Measurements from ENCODE around the gene ZNF425. TPM values are rescaled to one million over a fixed set of nuclear protein-coding genes. Genes with fewer than 3 reads are reported as not detected.

ZNF425 gene, protein sequence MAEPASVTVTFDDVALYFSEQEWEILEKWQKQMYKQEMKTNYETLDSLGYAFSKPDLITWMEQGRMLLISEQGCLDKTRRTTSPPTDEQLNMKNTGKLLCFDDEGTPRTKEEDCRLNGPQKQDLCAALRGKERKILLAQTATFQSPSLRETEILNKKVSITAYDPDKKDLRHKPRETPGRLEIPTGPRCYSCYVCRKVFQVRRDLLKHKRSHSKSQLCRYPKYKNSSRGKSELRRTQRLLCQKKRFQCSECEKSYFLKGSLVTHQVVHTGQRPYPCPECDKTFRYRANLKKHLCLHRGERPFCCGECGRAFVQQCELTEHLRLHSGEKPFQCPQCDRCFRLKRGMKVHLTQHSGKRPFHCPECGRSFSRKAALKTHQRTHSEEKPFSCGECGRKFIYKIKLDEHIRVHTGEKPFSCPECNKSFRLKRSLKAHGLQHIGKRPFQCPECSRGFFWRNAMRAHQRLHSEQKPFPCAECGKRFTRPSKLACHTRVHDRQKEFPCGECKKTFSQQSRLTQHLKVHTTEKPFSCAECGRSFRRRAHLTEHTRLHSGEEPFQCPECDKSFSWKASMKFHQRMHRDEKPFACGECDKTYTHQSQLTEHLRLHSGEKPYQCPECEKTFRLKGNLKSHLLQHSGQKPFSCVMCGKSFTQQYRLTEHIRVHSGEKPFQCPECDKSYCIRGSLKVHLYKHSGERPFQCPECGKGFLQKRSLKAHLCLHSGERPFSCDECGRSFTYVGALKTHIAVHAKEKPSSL
- 6.5 TPM for total RNA-seq (ENCODE audit: unreplicated experiment)
- long read RNA-seq, result 0 reads

GRCh38 chr7:149125863-149126661 lies at the start of gene ZNF425:
ZNF425 (minus strand) TSS chr7:149126324; CDS start chr7:149126213, 111 bp downstream.
- Mint-ChIP-seq H3K27ac (ENCODE audit: unreplicated experiment) (peak within 1 kb of the TSS; percentile 98), H3K36me3 (ENCODE audit: unreplicated experiment) (peaks cover 7% of the 10 kb centered on the region), H3K4me1 (ENCODE audit: low read depth, unreplicated experiment) (peaks cover 12% of the 10 kb centered on the region), H3K27me3 (ENCODE audit: unreplicated experiment) (peaks cover 14% of the 10 kb centered on the region), H3K4me3 (ENCODE audit: unreplicated experiment) (peak within 1 kb of the TSS; percentile 100), H3K9me3 (ENCODE audit: unreplicated experiment) (peaks cover 21% of the 10 kb centered on the region)
- peak; percentile 95 for DNase-seq
- TF ChIP-seq CTCF (IDR thresholded peaks at IDR 0.05; ENCODE audit: partially characterized antibody, unreplicated experiment), result peak; percentile 98

DNA sequence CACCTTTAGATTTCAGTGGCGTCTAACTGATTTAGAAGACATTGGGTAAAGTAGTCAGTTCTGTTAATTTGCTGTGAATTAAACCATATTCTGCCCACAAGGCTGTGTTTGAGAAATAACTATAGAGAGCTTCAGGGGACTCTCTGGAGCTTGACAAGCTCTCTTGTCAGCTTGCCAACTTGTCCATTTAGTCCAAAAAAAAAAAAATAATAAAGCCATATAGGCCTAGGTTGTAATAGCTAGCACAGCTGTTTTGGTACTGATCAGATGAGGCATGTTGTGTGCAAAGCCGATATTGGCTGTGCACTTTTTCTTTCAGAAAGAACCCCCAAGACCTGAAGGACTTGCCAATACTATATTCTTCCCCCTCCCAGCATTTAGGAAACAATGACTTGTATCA lies 49.0 kb upstream of the ZNF425 start:
- Mint-ChIP-seq H3K4me1 (ENCODE audit: low read depth, unreplicated experiment) (no peaks in the 10 kb centered on the region), H3K27ac (ENCODE audit: unreplicated experiment) (no peak overlapping the region), H3K27me3 (ENCODE audit: unreplicated experiment) (peaks cover 2% of the 10 kb centered on the region), H3K9me3 (ENCODE audit: unreplicated experiment) (no peaks in the 10 kb centered on the region), H3K4me3 (ENCODE audit: unreplicated experiment) (no peak overlapping the region), H3K36me3 (ENCODE audit: unreplicated experiment) (no peaks in the 10 kb centered on the region)
- no peak for DNase-seq
- TF ChIP-seq CTCF (IDR thresholded peaks at IDR 0.05; ENCODE audit: partially characterized antibody, unreplicated experiment), result no peak

DNA sequence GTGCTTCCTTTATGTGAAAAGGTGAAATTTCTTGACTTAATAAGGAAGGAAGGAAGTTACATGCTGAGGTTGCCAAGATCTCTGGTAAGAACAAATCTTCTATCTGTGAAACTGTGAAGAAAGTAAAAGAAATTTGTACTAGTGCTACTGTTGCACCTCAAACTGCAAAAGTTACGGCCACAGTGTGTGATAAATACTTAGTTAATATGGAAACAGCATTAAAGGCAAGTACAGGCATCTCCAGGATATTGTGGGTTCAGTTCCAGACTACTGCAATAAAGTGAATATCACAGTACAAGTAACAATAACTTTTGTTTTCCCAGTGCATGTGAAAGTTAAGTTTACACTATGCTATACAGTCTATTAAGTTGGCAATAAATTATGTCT lies 46.4 kb upstream of the ZNF425 start:
- no peaks in the 10 kb centered on the region for H3K36me3 Mint-ChIP-seq (ENCODE audit: unreplicated experiment)
- H3K4me1 Mint-ChIP-seq (ENCODE audit: low read depth, unreplicated experiment), result no peaks in the 10 kb centered on the region
- no peak for TF ChIP-seq CTCF (IDR thresholded peaks at IDR 0.05; ENCODE audit: partially characterized antibody, unreplicated experiment)
- H3K27me3 Mint-ChIP-seq (ENCODE audit: unreplicated experiment), result no peaks in the 10 kb centered on the region
- H3K9me3 Mint-ChIP-seq (ENCODE audit: unreplicated experiment), result no peaks in the 10 kb centered on the region
- H3K4me3 Mint-ChIP-seq (ENCODE audit: unreplicated experiment), result no peak overlapping the region
- H3K27ac Mint-ChIP-seq (ENCODE audit: unreplicated experiment), result no peak overlapping the region
- no peak for DNase-seq

DNA sequence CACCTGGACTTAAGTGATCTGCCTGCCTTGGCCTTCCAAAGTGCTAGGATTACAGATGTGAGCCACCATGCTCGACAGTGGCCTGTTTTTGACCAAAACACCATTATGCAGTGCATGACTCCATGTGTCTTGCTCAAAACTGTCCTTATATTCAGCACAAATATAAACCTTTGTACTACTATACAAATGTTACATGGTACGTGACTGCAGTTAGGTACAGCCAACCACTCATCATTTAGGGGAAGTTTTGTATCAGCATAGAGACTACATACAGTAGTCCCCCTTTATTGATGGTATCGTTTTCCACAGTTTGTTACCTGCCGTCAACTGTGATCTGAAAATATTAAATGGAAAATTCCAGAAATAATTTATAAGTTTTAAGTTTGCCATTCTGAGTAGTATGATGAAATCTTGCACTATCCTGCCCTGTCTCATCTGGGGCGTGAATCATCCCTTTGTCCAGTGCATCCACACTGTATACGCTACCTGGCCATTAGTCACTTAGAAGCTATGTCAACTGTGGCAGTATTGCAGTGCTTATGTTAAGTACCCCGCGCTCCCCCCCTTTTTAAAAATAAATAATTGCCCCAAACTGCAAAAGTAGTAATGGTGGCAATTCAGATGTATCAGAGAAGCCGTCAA lies 45.9 kb upstream of the ZNF425 start:
- no peak for DNase-seq
- Mint-ChIP-seq H3K27ac (ENCODE audit: unreplicated experiment) (no peak overlapping the region), H3K9me3 (ENCODE audit: unreplicated experiment) (no peaks in the 10 kb centered on the region), H3K27me3 (ENCODE audit: unreplicated experiment) (no peaks in the 10 kb centered on the region), H3K4me3 (ENCODE audit: unreplicated experiment) (no peak overlapping the region), H3K36me3 (ENCODE audit: unreplicated experiment) (no peaks in the 10 kb centered on the region), H3K4me1 (ENCODE audit: low read depth, unreplicated experiment) (no peaks in the 10 kb centered on the region)
- TF ChIP-seq CTCF (IDR thresholded peaks at IDR 0.05; ENCODE audit: partially characterized antibody, unreplicated experiment), result no peak

Measured in glutamatergic neuron (in vitro differentiated cells).